Islet precursor cell (in vitro differentiated cells): ENCODE data around the gene LMO7.
"Not testable (repeated sequence)": the region's sequence is repeated elsewhere in the genome, so short reads cannot be mapped to it uniquely, and the experiment has no call there.

Source experiments
- DNase-seq: peaks from one replicate; pipeline ENCODE4 v3.0.0-alpha.2; 2018

LMO7 gene

GRCh38 chr13:75648446-75648845, 12.3 kb downstream of the LMO7 start:
- DNase-seq: no peak

GRCh38 chr13:75651013-75651412, 14.9 kb downstream of the LMO7 start:
- no peak for DNase-seq

- no peak for DNase-seq
Measured at GRCh38 chr13:75652726-75653125, 16.6 kb downstream of the LMO7 start.

GRCh38 chr13:75656425-75656989, 20.4 kb downstream of the LMO7 start:
- no peak for DNase-seq

- DNase-seq: no peak
Measured at GRCh38 chr13:75657111-75657510, 21.0 kb downstream of the LMO7 start.

GRCh38 chr13:75660694-75661093, 24.6 kb downstream of the LMO7 start:
- no peak for DNase-seq

GRCh38 chr13:75661443-75661842, 25.3 kb downstream of the LMO7 start:
- no peak for DNase-seq

- DNase-seq: peak; percentile 58
Measured at GRCh38 chr13:75666646-75667351, 30.7 kb downstream of the LMO7 start.

GRCh38 chr13:75669706-75670105, 33.6 kb downstream of the LMO7 start:
- no peak for DNase-seq

GRCh38 chr13:75670496-75670895, 34.4 kb downstream of the LMO7 start:
- DNase-seq: no peak

- no peak for DNase-seq
Measured at GRCh38 chr13:75675421-75675820, 39.3 kb downstream of the LMO7 start.

- no peak for DNase-seq
Measured at GRCh38 chr13:75679459-75679858, 43.3 kb downstream of the LMO7 start.

GRCh38 chr13:75680251-75680650, 44.1 kb downstream of the LMO7 start:
- not testable (repeated sequence) for DNase-seq

GRCh38 chr13:75682326-75682725, 46.2 kb downstream of the LMO7 start:
- DNase-seq: no peak

- peak; percentile 92 for DNase-seq
Measured at GRCh38 chr13:75685239-75685697, 49.1 kb downstream of the LMO7 start.

GRCh38 chr13:75687150-75687763, 51.1 kb downstream of the LMO7 start:
- DNase-seq: no peak

- no peak for DNase-seq
Measured at GRCh38 chr13:75689686-75690085, 53.6 kb downstream of the LMO7 start.

- DNase-seq: no peak
Measured at GRCh38 chr13:75690607-75691006, 54.5 kb downstream of the LMO7 start.

- no peak for DNase-seq
Measured at GRCh38 chr13:75691183-75691582, 55.1 kb downstream of the LMO7 start.

GRCh38 chr13:75693227-75693626, 57.1 kb downstream of the LMO7 start:
- DNase-seq: no peak

GRCh38 chr13:75694722-75695121, 58.6 kb downstream of the LMO7 start:
- no peak for DNase-seq

GRCh38 chr13:75695908-75696307, 59.8 kb downstream of the LMO7 start:
- peak; percentile 74 for DNase-seq

- no peak for DNase-seq
Measured at GRCh38 chr13:75699062-75699461, 62.9 kb downstream of the LMO7 start.

- not testable (repeated sequence) for DNase-seq
Measured at GRCh38 chr13:75699717-75700116, 63.6 kb downstream of the LMO7 start.
